GM19467 (cell line): ENCODE measurements around the gene CIART.

Experiments used
- ATAC-seq: cut with Tn5 transposase; IDR thresholded peaks from one replicate; pipeline ENCODE4 v1.9.1; 2021; ENCODE audit warnings: mild to moderate bottlenecking, moderate library complexity; ENCODE audit not compliant: unreplicated experiment

Gene CIART

DNA sequence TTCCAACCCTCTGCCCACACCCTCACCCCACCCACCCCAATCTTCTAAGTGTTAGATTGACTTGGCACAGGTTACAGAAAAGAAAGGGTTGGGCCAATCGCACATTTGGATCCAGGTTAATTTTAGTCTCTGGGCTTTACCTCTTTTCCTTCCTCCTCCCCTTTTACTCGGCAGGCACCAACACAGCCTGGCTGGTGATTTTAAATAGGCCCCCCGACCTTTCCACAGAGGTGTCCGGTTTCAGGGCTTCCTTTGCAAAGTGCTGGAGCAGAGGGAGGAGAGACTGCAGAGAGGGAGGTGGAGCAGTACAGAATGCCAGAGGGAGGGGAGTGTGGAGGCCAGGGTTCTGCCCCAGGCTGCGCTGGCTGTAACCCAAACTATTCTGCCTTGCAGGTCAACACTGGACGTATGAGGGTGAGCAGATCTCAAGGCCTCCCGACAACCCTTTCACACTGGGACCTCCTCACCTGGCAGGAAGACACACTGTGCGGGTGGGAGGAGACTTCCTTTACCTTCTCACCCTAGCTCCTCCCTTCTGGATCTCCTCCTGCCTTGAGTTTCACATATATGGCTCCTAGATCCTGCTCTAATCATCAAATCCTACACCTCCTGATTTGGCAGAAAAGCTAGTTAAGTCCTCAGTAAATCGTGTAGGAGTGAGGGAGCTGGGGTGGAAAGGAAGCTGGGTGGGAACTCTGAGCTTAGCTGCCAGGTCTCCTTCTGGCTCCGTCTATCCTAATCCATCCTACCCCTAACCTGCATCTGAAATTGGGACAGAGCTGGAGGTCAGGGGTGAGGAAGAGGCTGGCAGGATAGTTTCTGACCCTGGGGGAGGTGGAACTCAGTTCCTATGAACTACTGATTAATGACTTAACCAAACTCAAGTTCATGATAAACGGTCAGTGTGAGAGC, 22.3 kb upstream of the CIART start:
- no peak for ATAC-seq

DNA sequence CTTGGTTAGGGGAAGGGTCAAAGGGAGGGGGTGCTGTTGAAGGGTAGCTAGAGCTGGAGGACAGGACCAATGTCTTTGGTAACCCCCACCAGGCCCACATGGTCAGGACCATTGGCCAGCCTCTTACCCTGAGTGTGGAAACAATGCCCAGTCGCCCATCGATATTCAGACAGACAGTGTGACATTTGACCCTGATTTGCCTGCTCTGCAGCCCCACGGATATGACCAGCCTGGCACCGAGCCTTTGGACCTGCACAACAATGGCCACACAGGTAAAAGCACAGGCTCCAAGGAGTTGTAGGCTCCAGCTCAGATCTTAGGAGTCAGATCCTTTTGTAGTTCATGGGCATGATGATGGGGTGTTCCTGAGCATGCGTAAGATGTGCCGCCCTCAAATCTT, 21.0 kb upstream of the CIART start:
- ATAC-seq = no peak

DNA sequence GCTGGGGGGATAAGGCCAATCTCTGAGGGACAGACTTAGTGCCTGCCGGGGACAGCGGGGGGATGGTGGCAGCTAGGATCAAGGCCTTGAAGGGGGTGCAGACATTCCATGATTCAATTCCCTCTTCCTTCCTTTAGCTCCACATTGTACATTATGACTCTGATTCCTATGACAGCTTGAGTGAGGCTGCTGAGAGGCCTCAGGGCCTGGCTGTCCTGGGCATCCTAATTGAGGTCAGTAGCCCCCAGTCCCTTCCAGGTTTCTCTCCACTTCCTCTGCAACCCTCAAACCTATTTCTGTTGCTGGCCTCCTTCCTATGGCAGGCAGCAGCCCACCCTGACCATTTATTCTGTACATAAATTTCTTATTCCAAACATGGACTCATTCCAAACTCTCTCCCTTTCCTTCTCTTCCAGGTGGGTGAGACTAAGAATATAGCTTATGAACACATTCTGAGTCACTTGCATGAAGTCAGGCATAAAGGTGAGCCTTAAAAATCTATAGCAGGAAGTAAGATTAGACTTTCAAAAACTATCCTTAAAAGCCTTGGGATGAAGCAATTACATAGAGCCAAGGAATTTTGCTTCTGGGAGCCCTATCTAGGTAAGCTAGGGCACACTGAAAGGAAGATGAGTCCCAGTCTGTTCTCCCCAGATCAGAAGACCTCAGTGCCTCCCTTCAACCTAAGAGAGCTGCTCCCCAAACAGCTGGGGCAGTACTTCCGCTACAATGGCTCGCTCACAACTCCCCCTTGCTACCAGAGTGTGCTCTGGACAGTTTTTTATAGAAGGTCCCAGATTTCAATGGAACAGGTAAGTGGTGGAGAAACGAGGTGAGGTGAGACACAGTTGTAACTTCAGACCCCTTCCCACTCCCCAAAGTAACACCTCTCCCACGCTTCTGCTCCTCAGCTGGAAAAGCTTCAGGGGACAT, 19.7 kb upstream of the CIART start:
- no peak for ATAC-seq

DNA sequence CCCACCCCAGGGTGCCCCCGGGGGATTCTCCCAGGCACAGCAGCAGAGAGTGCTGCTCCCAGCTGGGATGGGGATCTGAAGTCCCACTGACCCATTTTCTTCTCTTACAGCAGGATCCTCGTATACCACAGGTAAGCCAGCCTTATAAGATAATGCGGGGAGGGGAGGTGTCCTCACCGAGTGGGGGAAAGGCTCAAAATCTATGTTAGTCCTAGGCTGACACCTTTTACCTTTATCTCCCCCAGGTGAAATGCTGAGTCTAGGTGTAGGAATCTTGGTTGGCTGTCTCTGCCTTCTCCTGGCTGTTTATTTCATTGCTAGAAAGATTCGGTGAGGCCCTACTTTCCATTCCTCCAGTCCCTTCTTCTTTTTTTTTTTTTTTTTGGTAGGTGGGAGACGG, 18.8 kb upstream of the CIART start:
- ATAC-seq = no peak

DNA sequence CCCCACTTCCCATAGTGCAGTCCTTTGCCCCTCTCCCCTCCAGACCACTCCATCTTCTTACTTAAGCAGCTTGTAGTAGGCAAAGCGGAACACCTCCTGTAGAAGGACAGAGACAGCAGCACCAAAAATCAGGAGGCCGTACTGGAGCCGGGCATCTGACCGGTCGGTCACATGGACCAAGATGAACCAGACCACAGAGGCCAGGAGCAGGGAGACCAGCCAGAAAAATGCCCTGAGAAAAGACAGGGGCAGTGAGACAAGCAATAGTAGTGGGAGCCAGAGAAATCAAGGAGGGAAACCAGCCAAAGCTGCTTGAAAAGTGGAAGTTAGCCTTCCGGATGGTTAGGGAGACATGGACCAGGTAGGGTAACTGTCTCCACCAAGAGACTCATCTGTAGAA, 14.5 kb upstream of the CIART start:
- no peak for ATAC-seq

DNA sequence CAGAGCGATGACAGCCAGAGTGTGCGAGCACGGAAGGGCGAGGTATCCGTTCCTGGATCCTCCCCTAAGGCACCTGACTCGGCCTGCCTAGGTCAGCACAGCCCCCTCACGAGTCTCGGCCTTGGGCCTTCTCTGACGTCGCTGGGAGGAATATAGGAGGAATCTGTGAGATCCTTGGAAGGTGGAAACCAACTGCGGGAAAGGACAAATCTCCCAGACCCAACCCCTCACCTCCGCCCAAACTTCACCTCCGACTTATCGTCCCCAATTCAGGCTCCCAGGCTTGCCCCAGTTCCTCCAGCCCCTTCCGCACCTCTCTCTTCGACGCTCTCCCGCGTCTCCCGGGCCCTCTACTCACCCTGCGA, 14.0 kb upstream of the CIART start:
- no peak for ATAC-seq

DNA sequence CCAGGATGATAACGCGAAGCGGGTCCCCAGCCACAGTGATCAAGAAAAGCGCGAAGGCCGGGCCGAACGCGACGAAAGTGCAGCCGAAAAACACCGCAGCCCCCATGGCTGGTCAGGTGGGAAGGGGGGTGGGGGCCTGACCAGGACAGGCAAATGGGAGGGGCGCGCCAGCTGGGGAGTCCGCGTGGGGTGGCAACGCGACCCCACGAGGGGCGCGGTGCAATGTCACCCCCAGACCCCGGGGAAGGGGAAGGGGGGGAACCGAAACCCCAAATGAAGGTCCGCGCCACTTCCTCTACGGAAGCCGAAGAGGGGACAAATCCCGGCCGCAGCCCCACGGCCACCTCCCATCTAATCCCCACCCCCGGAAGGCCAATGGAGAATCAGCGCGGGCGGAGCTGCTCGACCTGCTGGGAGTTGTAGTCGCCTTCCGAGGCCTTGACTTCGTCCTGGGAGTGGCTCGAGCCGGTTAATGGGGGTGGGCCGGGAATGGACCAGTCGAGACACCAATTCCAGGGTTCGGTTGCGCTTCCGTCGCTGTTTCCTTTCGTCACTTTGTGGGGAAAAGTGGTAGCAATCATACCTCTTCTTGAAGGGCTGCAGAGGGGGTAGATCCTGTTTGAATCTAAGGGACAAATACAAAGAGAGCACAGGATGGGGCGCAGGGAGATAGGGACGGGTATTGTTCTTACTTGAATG, 13.5 kb upstream of the CIART start, which contains the start of gene APH1A:
Gene APH1A (minus strand): TSS at position 312 of the 699 bp plus-strand sequence. CDS start 206 bp downstream, at position 106.
- ATAC-seq = peak; percentile 87

DNA sequence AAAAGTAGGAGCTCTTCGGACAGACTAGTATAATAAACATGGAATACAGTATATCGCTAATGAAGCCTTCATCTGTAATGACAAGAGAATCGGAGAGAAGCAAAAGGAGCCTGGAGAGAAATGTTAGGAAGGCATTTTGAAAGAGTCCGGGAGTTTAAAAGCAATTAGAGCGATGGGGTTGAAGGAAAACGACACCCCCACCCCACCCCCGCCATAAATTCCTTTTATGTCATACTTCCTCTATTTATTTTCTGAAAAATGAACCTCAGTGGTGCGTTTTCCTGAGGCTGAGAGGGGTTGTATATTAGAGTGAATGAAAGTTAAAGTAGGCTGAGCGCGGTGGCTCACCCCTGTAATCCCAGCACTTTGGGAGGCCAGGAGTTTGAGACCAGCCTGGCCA, 12.9 kb upstream of the CIART start:
- no peak for ATAC-seq

DNA sequence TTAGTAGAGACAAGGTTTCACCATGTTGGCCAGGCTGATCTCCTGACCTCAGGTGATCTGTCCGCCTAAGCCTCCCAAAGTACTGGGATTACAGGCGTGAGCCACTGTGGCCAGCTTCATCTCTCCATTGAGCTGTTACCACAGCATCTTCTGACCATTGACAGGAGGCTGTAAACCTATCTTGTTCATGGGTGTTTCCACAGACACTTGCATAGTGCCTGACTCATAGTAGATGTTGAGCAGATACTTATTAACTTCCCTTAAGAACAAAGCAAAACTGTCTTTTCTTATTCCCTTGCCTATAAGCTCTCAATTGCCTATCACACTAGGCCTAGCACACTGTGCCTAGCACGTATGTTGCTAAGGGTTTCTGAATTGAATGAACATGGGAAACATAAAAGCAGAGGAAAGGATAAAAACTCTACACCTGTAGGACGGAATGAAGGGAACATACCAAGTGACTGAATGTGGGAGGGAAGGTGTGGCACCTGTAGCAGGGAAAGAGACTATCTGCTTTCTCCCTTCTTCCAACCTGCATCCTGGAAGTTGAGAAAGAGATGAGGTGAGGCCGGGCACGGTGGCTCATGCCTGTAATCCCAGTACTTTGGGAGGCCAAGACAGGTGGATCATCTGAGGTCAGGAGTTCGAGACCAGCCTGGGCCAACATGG, 10.9 kb upstream of the CIART start:
- no peak for ATAC-seq

DNA sequence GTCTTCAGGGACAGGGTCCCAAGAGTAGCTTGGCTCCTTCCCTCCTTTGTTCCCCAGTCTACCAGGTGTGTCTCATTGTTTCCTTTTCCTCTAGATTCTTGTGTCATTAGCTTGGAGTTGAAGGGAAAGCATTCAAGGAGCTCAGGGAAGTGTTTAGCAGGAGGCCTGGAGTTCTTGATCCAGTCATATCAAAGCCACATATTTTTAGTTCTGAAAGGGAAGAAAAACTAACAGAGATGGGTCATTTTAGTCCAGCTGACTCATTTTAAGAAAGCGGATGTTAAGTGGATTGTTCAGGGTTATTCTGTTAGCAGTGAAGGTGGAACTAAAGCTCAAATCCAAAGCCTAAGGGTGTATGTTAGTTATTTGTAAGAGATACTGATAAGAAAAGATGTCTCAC, 9.0 kb upstream of the CIART start:
- ATAC-seq = no peak

DNA sequence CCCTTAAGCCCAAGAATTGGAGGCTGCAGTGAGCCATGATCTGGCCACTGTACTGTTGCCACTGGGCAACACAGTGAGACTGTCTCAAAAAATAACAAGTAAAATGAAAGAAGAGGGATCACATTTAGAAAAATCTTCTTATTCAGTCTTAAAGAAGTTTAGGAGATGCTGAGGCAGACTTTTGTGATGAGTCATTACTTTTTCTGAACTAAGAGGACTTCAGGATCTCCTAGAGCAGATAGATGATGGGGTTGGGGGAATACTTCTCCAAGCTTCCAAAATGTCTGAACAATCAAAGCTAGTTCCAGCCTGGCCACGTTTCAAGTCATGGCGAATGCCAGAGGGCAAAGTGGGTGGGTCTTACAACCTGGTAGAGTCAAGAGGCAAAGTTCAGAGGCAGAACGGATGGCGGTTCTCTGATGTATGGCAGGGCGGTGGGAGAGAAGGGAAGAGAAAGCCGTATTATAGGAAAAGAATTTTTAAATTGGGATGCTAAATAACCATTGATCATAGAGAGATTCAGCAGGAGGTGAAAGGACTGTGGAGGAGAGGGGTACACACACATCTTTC, 2.1 kb upstream of the CIART start:
- no peak for ATAC-seq

DNA sequence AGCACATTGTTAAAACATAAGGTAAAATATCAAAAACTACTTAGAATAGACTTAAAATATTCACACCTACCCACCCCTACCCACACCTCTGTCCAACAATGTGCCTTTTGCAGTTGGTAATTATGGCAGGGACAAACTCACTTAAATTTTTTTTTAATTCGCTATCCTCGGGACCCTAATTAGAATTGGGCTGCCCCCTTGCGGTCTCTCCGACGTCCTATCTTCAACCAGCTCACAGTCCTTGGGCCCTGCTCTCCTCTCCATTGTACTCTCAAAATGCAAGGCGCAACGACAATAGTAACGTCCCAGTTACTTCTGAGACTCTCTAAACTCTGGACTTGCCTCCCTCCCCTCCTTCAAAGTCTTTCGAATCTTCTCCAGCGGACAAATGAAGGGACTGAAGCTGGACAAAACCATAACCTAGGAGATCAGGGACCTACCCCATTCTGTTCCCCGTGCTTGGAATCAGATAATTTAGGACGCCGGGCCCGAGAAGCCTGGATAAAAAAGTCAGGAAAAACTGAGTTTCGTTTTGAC, 1.1 kb upstream of the CIART start:
- no peak for ATAC-seq

DNA sequence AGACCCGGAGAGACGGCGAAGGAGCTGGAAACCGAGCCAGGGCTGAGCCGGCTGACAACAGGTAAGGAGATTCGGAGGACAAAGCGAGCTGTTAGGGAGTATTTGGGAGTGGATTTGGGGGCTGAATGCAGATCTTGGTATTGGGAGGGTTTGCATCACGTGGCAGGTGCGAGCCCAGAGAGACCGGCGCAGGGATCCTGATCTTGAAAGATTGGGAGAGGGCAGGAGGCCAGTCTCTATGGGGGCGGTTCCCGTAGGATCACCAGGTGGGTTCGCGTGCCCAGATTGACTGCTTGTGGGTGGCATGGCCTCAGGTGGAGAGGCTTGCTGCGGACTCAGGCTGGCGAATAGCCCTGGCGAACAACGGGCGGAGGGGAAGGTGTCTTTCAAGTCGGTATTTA, 204 bp downstream of the CIART start:
- no peak for ATAC-seq

DNA sequence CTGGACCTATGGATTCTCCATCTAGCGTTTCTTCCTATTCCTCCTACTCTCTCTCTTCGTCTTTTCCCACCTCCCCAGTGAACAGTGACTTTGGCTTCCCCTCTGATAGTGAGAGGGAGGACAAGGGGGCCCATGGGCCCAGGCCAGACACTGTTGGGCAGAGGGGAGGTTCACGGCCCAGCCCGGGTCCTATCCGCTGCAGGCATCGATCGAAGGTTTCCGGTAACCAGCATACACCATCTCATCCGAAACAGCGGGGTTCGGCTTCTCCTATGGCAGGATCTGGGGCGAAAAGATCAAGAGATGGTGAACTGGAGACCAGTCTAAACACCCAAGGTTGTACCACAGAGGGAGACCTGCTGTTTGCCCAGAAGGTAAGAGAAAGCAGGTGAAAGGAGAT, 906 bp downstream of the CIART start:
- no peak for ATAC-seq

DNA sequence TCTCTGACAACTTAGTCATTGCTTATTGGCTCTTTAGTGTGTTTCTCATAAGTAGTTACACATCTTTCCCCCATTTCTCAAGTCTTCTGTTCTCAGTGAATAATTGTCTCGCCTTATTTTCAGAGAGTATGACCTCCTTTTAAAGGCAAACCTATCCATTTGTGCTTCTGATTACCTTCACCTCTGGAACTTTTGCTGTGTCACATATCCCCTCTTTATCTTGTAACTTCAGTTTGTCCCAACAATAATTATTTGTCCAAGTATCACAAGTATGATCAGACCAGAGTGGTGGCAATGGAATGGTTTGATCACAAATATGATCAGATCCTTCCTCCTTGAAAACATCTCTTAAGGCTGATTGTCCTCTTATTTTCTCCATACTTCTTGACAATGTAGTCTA, 6.0 kb downstream of the CIART start:
- ATAC-seq = no peak

DNA sequence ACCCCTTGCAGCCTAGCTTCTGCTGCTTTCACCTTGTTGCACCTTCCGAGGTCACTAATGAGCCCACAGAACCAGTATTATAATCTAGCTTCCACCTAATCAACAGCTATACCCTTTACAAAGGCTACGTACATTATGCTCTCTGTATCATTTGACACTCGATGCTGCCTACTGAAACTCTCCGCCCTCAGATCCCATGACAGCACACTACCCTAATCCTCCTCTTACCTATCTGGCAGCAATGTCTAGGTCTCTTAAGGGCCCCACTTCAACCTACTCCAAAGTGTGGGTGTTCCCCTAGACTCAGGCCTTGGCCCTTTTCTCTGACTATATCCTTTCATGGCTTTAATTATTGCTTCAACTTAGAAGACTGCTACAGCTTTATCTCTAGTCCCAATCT, 6.5 kb downstream of the CIART start:
- no peak for ATAC-seq

DNA sequence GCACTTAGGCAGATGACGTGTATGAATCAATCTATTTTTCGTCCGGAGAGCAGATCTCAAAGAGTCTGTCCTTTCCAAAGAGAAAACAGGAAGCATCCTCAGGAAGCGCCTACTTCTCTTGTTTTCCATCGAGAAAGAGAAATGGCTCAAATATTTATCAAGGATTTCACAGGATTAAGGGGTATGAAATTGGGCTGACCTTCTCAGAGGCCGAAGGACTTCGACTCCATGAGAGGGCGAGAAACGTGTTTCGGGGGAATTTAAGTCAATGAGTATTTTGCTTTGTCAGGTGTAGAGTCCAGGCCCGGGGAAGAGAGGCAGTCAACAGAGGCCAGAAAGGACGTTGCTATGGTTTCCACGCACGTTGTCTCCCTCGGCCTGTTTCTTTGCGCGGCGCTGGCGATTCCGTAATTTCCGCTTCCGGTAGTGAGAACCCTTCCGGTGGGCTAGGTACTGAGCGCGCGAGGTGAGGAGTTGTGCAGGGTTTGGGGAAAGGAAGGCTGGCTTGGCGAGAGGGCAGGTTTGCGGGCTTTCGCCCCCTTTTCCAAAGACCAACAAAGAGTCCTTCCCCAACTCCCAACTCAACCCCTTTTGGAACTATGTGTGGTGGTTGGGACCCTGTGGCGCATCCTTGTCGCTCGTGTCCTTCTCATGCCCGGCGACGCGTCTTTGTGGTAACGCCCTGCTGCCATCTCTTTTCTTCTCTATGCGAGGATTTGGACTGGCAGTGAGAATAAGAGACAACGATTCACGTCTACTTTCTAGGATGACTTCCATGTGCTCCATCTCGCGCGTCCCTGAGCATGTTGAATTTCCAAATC, 11.3 kb downstream of the CIART start, which contains the start of gene MRPS21:
Gene MRPS21 (plus strand): TSS at position 429 of the 821 bp plus-strand sequence. CDS start 506 bp downstream, outside the sequence.
- peak; percentile 92 for ATAC-seq

DNA sequence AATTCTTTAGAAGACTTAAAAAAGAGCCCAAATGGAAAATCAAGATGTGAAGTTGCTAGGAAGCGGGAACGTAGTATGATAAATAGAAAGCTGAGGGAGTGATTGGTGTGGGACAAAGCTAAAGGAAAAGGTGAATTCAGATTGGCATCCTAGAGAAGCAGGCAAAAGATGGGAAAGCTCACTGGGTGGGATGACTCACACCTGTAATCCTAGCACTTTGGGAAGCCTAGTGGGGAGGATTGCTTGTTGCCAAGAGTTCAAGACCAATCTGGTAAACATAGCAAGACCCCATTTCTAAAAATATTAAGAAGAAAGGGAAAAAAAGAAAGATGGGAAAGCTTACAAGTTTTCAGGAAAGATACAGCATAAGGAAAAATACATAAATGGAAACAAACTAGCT, 13.1 kb downstream of the CIART start:
- ATAC-seq = no peak

DNA sequence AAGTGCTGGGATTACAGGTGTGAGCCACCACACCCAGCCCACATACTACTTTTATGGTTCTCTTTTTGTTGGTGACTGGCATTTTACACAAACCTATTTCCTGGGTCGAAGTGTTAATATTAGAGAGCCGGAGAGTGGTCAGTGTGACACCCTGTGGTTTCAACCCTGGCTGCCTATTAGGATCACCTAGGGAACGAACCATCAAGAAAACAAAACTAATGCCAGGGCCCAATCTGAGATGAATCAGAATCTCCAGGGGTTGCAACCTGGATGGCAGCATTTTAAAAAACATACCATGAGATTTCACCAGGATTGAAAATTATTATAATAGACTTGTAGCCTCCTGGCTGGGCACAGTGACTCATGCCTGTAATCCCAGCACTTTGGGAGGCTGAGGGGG, 17.4 kb downstream of the CIART start:
- ATAC-seq = no peak
